Upper lobe of right lung (tissue), 1 donor: ENCODE results near the gene LRRC72. TPM values are rescaled to one million over a fixed set of nuclear protein-coding genes. Genes with fewer than 3 reads are reported as not detected.

Source experiments
- ATAC-seq: fragments of 200-7000 bp; cut with Tn5 transposase; one replicate; pipeline ENCODE4 v1.9.1; 2020; ENCODE audit warnings: mild to moderate bottlenecking, moderate library complexity
- DNase-seq: peaks from one replicate; pipeline ENCODE4 v3.0.0-alpha.2; 2020
- H3K27ac ChIP-seq: fragments of 200-600 bp; one replicate; pipeline ENCODE4 v1.8.0; 2022
- H3K27me3 ChIP-seq: fragments of 200-600 bp; one replicate; pipeline ENCODE4 v1.8.0; 2022; ENCODE audit warnings: mild to moderate bottlenecking
- H3K36me3 ChIP-seq: fragments of 200-600 bp; one replicate; pipeline ENCODE4 v1.8.0; 2022
- H3K4me1 ChIP-seq: fragments of 200-600 bp; one replicate; pipeline ENCODE4 v1.8.0; 2022
- H3K4me3 ChIP-seq: fragments of 200-600 bp; one replicate; pipeline ENCODE4 v1.8.0; 2022; ENCODE audit warnings: mild to moderate bottlenecking
- H3K9me3 ChIP-seq: fragments of 200-600 bp; one replicate; pipeline ENCODE4 v1.8.0; 2022
- intact Hi-C: fragments of 100-400 bp; cut with DNase I; formaldehyde crosslinking; loops from one replicate; pipeline ENCODE4 v1.11.0; 2022
- total RNA-seq: library from RNA; stranded (reverse); fragmentation: NEBNext Ultra II Directional; extraction: Animal tissue kit (Norgen Biotek cat#: 25700); gene quantifications from one replicate; pipeline ENCODE4 v1.2.1, GENCODE V29; 2021
- TF ChIP-seq, protein P1 (sequence below): fragments of 200-600 bp; IDR thresholded peaks from one replicate; pipeline ENCODE4 v1.8.0; 2022; ENCODE audit warnings: antibody characterized with exemption
- donor health status: DM: no; HTN: yes; CAD: no; lungs with severe emphysema.

Gene LRRC72
- total RNA-seq, 1 donor from 2014 or later, result not detected

DNA sequence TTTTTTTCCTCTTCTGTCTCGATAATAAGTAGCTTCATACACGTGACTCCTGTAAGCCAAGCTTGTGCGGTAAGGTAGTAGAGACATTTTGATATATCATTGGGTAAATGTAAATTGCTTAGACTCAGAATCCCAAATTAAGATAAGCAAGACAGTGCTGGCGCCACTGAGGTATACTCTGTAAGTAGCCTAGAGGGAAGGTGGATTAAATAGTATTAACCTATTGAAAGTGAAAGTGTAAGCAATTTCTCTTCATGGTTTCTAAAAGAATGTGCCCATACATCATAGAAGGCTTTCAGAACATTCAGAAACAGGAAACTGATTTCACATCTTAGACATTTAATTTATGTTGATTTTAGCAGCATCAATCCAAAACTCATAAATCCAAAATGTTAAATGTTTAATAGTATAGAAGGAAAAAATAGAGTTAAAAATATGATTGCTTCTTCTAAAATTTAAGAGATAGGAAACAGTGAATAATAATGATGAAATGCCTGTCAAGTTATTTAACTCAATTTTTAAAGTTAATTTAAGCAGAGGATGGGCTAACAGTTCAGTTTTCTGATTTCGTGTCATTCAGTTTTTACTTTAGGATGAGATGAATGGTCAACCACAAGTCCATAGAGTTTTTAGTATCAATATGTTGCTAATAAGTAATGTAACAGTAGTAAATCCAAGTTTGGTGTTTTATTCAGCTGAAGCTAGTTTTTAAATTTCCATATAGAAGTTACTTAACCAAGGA lies 36.8 kb downstream of the LRRC72 start:
- H3K4me1 ChIP-seq, result no peaks in the 10 kb centered on the region
- TF ChIP-seq, protein P1, sequence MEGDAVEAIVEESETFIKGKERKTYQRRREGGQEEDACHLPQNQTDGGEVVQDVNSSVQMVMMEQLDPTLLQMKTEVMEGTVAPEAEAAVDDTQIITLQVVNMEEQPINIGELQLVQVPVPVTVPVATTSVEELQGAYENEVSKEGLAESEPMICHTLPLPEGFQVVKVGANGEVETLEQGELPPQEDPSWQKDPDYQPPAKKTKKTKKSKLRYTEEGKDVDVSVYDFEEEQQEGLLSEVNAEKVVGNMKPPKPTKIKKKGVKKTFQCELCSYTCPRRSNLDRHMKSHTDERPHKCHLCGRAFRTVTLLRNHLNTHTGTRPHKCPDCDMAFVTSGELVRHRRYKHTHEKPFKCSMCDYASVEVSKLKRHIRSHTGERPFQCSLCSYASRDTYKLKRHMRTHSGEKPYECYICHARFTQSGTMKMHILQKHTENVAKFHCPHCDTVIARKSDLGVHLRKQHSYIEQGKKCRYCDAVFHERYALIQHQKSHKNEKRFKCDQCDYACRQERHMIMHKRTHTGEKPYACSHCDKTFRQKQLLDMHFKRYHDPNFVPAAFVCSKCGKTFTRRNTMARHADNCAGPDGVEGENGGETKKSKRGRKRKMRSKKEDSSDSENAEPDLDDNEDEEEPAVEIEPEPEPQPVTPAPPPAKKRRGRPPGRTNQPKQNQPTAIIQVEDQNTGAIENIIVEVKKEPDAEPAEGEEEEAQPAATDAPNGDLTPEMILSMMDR, result no peak
- H3K27ac ChIP-seq, result no peak overlapping the region
- no peaks in the 10 kb centered on the region for H3K27me3 ChIP-seq
- H3K9me3 ChIP-seq, result no peaks in the 10 kb centered on the region
- H3K4me3 ChIP-seq, result peak overlapping the region; percentile 12
- intact Hi-C loops, result loop anchor here (10.0 kb wide), 1 partner anchor 489 kb away; no protein-coding TSS in a partner anchor
- H3K36me3 ChIP-seq, result no peaks in the 10 kb centered on the region
- DNase-seq (no peak), ATAC-seq (no peak)

DNA sequence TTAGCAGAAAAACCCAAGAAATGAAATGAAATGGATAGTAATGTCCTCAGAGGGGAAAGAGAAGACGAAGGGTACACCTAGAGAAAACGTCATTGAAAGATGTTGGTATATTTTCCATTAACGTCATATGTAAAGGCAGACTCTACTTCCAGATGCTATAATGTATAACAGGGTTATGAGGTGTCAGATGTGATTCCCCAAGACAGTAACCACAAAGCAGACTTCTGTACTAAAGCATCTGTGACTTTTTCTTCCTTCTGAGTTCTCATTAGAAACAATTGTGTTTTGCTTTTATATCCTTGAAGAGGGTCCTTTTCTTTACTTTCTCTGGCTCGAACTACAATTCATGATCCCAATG lies 37.4 kb downstream of the LRRC72 start:
- no peaks in the 10 kb centered on the region for H3K4me1 ChIP-seq
- DNase-seq, result no peak

GRCh38 chr7:16564909-16565426 lies 38.3 kb downstream of the LRRC72 start:
- ATAC-seq (peak; percentile 84), DNase-seq (no peak)
- H3K9me3 ChIP-seq, result no peaks in the 10 kb centered on the region
- TF ChIP-seq, protein P1, result peak; percentile 78
- H3K27ac ChIP-seq, result no peak overlapping the region
- H3K36me3 ChIP-seq, result no peaks in the 10 kb centered on the region
- no peaks in the 10 kb centered on the region for H3K27me3 ChIP-seq
- intact Hi-C loops, result loop anchor here (10.0 kb wide), 1 partner anchor 490 kb away; no protein-coding TSS in a partner anchor
- no peaks in the 10 kb centered on the region for H3K4me1 ChIP-seq
- H3K4me3 ChIP-seq, result no peak overlapping the region

More for the DNA sequence above, 37.4 kb downstream of the LRRC72 start:
- Histone ChIP-seq H3K27ac (no peak overlapping the region), H3K27me3 (no peaks in the 10 kb centered on the region), H3K4me3 (no peak overlapping the region), H3K9me3 (no peaks in the 10 kb centered on the region), H3K36me3 (no peaks in the 10 kb centered on the region)
- no peak for ATAC-seq
- TF ChIP-seq, protein P1, result no peak
- intact Hi-C loops, result loop anchor here (10.0 kb wide), 1 partner anchor 489 kb away; no protein-coding TSS in a partner anchor

DNA sequence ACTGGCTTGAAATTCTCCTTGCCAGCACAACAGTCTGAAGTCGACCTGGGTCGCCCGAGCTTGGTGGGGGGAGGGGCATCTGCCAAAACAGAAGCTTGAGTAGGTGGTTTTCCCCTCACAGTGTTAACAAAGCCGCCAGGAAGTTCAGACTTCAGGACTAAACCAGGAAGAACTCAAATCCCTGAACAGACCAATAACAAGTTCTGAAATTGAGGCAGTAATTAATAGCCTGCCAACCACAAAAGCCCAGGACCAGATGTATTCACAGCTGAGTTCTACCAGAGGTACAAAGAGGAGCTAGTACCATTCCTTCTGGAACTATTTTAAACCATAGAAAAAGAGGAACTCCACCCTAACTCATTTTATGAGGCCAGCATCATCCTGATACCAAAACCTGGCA lies 45.3 kb downstream of the LRRC72 start:
- no peak for ATAC-seq
- intact Hi-C loops, result no loop called here

GRCh38 chr7:16579216-16579615 lies 52.6 kb downstream of the LRRC72 start:
- DNase-seq (no peak), ATAC-seq (no peak)
- TF ChIP-seq, protein P1, result no peak
- intact Hi-C loops, result no loop called here
- H3K27me3 ChIP-seq, result no peaks in the 10 kb centered on the region
- H3K36me3 ChIP-seq, result no peaks in the 10 kb centered on the region
- H3K27ac ChIP-seq, result no peak overlapping the region
- H3K4me3 ChIP-seq, result no peak overlapping the region
- H3K4me1 ChIP-seq, result no peaks in the 10 kb centered on the region
- no peaks in the 10 kb centered on the region for H3K9me3 ChIP-seq

More for the DNA sequence above, 45.3 kb downstream of the LRRC72 start:
- no peak for DNase-seq
- no peaks in the 10 kb centered on the region for H3K36me3 ChIP-seq
- TF ChIP-seq, protein P1, result no peak
- no peaks in the 10 kb centered on the region for H3K4me1 ChIP-seq
- H3K4me3 ChIP-seq, result no peak overlapping the region
- no peaks in the 10 kb centered on the region for H3K27me3 ChIP-seq
- H3K9me3 ChIP-seq, result no peaks in the 10 kb centered on the region
- H3K27ac ChIP-seq, result no peak overlapping the region
